Activated T-cell treated with anti-CD3 and anti-CD28 coated beads, Interleukin-2, amount 50 U/mL, for 1 hour (primary cell): ENCODE measurements around the gene FAM9A.
"Not testable (repeated sequence)": the region's sequence is repeated elsewhere in the genome, so short reads cannot be mapped to it uniquely, and the experiment has no call there.

Source experiments
- DNase-seq: peaks from one replicate; pipeline ENCODE4 v3.0.0-alpha.2; 2020

FAM9A gene

GRCh38 chrX:8800351-8800750, 832 bp downstream of the FAM9A start:
- not testable (repeated sequence) for DNase-seq

DNA sequence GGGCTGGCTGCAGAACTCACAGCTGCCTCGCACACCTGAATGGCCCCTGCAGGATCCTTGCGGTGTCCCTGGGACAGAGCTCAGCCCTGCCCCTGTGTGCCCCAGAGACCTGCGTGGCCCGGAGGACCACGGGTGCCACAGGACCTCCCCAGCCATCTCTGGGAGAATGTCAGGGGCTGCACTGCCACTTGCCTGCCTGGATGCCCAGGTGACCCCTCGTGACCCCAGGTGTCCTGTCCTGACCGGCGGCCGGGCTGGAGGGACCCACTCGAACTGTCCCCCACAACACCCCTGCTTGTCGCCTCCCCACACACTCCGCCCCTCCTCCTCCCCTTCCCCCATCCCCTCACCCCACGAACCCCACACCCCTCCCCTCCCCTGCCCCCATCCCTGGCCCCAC, 1.9 kb downstream of the FAM9A start:
- not testable (repeated sequence) for DNase-seq

GRCh38 chrX:8798702-8799101, 2.5 kb downstream of the FAM9A start:
- not testable (repeated sequence) for DNase-seq

DNA sequence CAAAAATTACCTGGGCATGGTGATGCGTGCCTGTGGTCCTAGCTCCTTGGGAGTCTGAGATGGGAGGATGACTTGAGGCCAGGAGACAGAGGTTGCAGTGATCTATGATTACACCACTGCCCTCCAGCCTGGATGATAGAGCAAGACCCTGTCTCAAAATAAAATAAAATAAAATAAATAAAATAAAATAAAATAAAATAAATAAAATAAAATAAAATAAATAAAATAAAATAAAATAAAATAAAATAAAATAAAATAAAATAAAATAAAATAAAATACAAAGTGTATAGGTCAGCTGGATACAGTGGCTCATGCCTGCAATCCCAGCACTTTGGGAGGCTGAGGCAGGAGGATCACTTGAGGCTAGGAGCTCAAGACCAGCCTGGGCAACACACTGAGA, 14.1 kb downstream of the FAM9A start:
- not testable (repeated sequence) for DNase-seq

GRCh38 chrX:8784162-8784561, 17.0 kb downstream of the FAM9A start:
- DNase-seq = no peak

- DNase-seq = no peak
Measured at GRCh38 chrX:8783714-8784098, 17.5 kb downstream of the FAM9A start.

DNA sequence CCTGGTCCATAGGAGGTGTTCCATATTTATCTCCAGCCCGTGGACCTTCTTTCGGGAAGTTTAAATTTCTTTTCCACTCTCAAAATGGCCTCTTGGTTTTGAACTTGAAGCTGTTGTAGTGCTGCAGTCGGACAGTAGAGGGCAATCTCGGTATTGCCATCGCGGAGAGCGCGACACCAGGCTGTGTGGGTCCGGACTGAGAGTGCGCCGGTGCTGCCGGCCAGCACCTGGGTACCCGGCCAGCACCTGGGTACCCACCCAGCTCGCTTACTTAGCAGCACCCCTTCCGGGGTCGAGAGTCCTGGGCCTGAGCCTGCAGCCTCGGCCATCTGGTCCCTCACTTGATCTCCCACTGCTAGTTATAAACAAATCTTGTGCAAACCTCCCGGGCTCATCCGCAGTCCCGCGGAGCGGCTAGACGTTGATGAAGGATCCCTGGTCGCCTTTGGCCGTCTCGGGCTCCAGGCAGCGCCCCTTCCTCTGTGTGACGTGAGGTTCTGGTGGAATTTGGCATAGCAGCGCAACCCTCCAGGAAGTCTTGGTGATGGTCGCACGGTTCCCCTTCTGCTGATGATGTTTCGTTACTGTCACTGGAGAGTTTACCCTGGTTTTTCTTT, 18.0 kb downstream of the FAM9A start:
- peak; percentile 40 for DNase-seq

DNA sequence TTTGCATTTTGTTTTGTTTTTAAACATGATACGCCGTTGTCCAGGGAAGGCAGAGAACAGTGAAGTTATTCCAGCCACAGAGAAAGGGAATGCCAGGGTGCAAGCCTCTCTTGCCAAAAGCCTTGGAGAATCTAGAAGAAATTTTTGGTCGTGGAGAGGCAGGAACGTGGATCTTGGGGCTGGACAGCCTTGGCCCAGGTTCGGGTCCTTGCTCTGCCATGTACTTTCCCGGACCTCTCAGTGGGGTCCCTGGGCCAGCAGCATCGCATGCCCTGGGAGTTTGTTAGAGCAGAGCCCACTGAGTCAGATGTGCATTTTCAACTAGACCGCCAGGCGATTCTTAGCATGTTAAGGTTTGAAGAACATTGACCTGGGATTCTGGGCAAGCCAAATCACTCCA, 18.6 kb downstream of the FAM9A start:
- no peak for DNase-seq

DNA sequence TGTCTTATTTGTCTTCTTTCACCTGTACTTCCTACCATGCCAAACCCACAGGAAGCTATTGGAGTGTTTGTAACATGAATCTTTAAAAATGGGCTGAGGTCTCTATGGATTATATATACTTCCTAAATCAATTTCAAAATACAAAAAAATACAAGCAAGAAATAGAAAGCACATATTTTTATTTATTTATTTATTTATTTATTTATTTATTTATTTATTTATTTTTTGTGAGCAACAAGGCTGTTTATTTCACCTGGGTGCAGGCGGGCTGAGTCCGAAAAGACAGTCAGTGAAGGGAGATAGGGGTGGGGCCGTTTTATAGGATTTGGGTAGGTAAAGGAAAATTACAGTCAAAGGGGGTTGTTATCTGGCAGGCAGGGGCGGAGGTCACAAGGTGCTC, 19.3 kb downstream of the FAM9A start:
- not testable (repeated sequence) for DNase-seq

DNA sequence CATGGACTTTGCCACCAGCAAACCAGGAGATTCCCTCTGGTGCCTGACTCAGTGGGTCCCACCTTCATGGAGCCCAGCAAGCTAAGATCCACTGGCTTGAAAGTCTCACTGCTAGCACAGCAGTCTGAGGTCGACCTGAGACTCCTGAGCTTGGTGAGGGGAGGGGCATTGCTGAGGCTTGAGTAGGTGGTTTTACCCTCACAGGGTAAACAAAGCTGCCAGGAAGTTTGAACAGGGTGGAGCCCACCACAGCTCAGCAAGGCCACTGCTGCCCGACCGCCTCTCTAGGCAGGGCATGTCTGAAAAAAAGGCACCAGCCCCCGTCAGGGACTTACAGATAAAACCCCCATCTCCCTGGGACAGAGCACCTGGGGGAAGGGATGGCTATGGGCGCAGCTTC, 28.1 kb downstream of the FAM9A start:
- DNase-seq = no peak

DNA sequence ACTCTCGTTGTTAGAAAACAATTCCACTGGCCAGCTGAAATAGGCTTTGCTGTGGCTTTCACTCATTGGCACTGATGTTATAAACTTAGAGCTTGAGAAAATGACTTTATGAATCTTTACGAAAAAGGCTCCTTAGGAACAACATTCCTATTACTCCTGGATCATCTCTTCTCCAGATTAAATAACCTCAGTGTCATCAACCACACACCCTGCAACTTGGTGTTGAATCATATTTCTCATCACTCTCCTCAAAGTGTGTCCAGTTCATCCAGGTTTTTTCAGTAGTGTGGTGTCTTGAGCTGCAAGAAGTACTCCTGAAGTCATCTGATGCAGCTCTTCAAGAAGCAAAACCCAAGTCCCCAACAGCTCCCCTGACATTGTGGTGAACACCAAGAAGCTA, 41.2 kb downstream of the FAM9A start:
- no peak for DNase-seq

GRCh38 chrX:8758706-8759105, 42.5 kb downstream of the FAM9A start:
- DNase-seq = not testable (repeated sequence)

DNA sequence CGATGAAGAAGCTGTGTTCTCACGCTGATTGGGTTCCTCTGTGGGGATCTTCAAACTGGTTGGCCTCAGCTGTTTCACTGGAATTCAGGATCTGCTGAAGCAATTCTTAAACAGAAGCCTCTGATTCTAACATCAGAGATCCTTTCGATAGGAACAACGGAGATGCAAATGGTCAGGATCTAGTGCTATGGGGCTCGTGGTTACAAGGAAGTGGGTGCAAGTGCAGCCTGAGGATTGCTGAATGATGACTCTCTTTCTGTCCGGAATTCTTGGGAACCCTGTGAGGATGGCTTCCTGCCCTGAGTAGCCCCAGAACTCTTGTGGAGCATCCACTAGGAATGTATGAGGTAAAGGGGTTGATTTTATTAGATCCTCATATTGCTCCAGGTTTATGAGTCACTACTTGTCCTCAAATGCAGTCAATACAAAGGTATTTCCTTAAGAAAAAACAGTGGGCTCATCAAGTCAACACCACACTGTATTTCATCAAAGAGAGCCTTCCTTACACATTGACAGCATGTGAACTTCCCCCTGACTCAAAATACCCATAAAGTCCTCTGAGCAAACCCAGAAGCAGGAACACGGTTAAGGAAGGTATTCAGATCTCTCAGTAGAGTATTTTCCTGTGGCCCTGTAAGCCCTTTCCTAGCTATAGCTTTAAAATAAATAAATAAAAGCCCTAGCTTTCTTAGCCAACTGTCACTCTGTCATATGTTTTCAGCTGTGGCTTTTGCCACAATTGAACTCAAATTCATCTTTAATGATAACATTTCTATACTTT, 43.4 kb downstream of the FAM9A start:
- DNase-seq = not testable (repeated sequence)

- DNase-seq = no peak
Measured at GRCh38 chrX:8755813-8756212, 45.4 kb downstream of the FAM9A start.

DNA sequence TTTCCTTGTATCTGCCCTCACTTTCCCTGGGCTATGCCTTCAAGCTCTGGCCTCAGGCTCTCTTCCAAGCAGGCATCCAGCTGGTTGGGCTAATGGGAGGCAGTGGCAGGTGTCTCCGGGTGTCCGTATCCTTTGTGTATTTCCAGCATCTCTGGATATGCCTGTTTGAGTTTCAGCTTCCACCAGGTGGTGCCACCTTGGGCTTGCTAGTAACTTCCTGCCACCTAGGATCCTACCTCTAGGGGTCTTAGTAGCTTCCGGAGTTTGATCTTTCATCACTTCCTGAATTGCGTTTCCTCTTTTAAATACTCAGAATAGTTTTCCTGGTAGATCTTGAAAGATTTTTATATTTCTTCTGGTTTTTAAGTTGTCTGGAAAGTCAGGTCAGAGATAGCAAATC, 46.1 kb downstream of the FAM9A start:
- no peak for DNase-seq

DNA sequence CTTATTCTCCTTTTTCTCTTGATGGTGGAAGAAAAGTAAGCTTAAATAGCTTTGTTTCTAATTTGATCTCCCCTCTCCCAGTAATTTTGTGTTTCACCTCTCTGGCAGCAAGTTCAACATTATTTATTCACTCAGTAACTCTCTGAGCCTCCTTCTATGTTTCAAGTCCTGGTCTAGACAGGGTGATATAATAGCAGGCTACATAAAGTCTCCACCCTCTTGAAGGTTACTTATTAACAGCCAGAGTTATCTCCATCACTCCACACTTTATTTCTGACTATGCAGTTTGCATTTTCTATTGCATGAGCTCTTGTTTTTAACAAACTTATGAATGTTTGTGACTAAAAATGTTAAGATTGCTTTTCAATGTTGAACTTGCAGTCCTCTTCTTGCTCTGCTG, 51.5 kb downstream of the FAM9A start:
- no peak for DNase-seq

GRCh38 chrX:8748855-8749254, 52.3 kb downstream of the FAM9A start:
- DNase-seq = no peak

DNA sequence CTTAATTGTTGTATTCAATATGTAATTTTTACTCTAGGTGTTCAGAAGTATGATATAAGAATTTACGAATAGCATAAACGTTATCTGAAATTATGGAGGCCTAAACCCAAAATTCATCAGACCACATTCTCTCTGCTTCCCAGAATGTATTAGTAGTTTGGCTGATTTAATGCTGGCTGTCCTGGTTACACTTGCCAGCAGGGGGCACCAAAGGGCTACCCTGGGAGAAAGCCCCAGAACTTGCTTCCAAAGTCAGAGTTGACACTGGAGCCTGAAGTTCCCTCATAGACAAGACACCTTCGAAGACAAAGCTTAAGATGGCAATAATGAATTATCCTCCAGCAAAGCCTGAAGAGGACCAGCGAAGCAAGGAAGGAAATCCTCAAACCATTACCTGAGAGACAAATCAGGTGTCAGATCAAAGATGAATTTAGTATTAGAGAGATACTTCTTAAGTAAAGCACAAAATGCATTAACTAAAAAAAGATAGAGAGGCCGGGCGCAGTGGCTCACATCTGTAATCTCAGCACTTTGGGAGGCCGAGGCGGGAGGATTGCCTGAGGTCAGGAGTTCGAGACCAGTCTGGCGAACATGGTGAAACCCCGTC, 58.0 kb downstream of the FAM9A start:
- DNase-seq = peak; percentile 66

- no peak for DNase-seq
Measured at GRCh38 chrX:8741981-8742380, 59.2 kb downstream of the FAM9A start.
